ENCODE data around the gene WNT16.

- TF ChIP-seq STAT1 (IDR thresholded peaks at IDR 0.05; ENCODE audit: unreplicated experiment): no peak
- no peak for TF ChIP-seq CTCF (conservative IDR thresholded peaks at IDR 0.05; ENCODE audit: low read depth in 2 of 2)
- no peak for TF ChIP-seq POLR2AphosphoS5 (IDR thresholded peaks at IDR 0.05; ENCODE audit: low read depth)
- no peak for TF ChIP-seq NANOG (IDR thresholded peaks at IDR 0.05; ENCODE audit: borderline replicate concordance)
- TF ChIP-seq EZH2 (IDR thresholded peaks at IDR 0.05; ENCODE audit: low read depth, unreplicated experiment): no peak
- TF ChIP-seq CREB1 (CRISPR knock-in tag; IDR thresholded peaks at IDR 0.05; ENCODE audit: low read depth): no peak
- no peak for TF ChIP-seq EZH2phosphoT487 (IDR thresholded peaks at IDR 0.05; ENCODE audit: unreplicated experiment)
These were observed 49.0 kb upstream of the WNT16 start for GRCh38 chr7:121279822-121280221.
